G401 (cell line): ENCODE measurements around the gene FSTL4. TPM values are rescaled to one million over a fixed set of nuclear protein-coding genes. Genes with fewer than 3 reads are reported as not detected.
"Not testable (repeated sequence)": the region's sequence is repeated elsewhere in the genome, so short reads cannot be mapped to it uniquely, and the experiment has no call there.

Source experiments
- DNase-seq: peaks from one replicate; pipeline ENCODE4 v3.0.0-alpha.2; 2015; ENCODE audit warnings: low spot score
- in situ Hi-C: cut with HindIII; loops from 2 replicates; pipeline ENCODE4 v1.10.0; 2016; ENCODE audit warnings: low sequenced_read_pairs, mixed read lengths
- total RNA-seq: library from RNA; depleted of rRNA; stranded (reverse); fragments of >200 nt; shearing (Covaris generic); gene quantifications from 2 replicates; pipeline ENCODE4 v1.2.3, GENCODE V29; 2014

FSTL4 gene
- total RNA-seq, 1 experiment from 2014 or later, result not detected

DNA sequence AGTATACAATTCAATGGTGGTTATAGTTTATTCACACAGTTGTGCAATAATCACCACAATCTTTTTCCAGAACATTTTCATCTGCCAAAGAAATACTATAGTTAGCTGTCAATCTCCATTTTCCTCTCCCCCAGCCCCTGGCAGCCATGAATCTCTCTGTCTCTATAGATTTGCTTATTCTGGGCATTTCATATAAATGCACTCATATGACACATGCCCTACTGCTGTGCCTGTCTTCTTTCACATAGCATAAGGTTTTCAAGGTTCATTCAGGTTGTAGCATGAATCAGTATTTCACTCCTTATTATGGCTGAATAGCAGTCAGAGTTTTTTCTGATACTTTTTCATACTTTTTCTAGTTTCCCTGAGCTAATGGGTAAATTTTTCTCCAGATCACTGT is 432.9 kb downstream of the FSTL4 start:
- DNase-seq, result no peak
- in situ Hi-C loops, result no loop called here

DNA sequence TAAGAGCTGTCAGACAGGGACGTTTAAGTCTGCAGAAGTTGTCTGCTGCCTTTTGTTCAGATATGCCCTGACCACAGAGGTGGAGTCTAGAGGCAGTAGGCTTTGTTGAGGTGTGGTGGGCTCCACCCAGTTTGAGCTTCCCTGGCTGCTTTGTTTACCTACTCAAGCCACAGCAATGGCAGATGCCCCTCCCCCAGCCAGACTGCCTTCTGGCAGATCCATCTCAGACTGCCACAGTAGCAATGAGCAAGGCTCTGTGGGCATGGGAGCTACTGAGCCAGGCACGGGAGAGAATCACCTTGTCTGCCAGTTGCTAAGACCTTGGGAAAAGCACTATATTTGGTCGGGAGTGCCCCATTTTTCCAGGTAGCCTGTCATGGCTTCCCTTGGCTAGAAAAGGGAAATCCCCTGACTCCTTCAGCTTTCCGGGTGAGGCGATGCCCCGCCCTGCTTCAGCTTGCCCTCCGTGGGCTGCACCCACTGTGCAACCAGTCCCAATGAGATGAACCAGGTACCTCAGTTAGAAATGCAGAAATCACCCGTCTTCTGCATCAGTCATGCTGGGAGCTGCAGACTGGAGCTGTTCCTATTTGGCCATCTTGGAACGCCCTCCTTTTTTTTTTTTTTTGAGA is 441.5 kb downstream of the FSTL4 start:
- DNase-seq, in situ Hi-C loops: not testable (repeated sequence)

DNA sequence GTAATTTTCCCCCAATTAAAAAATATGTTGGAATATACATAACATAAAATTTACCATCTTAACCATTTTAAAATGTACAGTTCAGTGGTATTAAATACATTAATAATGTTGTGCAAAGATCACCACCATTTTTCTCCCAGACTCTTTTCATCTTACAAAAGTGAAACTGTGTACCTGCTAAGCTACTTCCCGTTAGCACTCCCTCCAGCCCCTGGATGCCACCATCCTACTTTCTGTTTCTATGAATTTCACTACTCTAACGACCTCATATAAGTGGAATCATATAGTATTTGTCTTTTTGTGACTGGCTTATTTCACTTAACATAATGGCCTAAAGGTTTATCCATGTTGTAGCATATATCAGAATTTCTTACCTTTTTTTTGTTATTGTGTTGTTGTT is 447.6 kb downstream of the FSTL4 start:
- DNase-seq, result no peak
- in situ Hi-C loops, result no loop called here

DNA sequence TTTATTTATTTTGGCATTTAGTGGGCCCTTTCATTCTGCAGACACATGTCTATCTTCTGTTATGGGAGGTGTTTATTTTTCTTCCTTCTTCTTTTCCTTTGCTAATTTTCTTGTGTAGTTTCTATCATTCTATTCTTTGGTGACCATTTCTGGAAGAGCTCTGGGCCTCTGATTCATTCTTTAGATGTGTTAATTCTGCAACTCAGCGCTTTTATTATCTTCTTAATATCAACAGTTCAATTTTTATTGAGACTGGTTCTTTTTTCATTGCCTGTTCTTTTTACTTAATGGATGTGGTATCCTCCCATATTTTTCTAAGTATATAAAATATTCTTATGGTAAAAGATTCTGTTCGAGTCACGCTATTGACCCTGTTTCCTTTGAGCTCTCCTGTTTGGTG is 448.5 kb downstream of the FSTL4 start:
- in situ Hi-C loops, result no loop called here
- DNase-seq, result no peak

DNA sequence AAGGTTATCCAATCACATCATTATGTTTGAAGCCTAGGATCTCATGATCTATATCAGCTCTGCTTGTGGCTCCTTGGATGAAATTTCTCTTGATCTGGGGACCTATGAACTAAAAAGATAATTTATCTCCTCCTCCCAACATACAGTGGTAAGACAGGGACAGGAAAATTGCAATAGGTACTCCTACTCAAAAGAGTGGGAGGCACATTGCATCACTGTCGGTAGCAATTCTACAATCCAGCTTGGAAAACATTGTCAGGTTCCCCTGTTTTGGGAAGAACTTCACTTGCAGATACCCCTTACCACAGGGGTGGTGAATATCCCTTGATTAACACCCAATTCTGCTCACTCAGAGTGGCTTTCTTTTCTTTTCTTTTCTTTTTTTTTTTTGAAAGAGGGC is 452.8 kb downstream of the FSTL4 start:
- no peak for DNase-seq
- in situ Hi-C loops, result no loop called here

DNA sequence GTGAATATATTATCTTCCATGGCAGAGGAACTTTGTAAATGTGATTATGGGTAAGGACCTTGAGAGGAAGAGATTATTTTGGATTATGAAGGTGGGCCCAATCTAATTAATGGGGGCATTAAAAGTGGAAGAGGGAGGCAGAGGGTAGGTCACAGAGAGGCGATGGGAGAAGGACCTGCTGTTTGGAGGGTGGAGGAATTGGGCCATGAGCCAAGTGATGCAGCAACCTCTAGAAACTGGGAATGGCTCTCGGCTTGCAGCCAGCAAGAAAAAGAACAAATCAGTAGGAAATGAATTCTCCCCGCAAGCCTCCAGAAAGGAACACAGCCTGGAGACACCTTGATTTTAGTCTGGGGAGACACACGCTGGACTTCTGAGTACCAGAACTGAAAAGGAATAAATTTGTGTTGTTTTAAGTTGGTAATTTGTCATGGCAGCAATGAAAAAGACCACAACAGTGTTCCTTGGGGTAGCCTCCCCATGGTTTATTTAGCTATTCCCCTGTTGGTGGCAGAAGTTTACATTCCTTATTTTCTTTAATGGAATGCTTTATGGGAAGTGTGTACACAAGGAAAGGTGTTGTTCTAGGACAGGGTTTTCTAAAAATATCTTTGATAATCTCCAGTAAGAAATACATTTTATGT is 456.9 kb downstream of the FSTL4 start:
- in situ Hi-C loops, result no loop called here
- DNase-seq, result peak; percentile 1

DNA sequence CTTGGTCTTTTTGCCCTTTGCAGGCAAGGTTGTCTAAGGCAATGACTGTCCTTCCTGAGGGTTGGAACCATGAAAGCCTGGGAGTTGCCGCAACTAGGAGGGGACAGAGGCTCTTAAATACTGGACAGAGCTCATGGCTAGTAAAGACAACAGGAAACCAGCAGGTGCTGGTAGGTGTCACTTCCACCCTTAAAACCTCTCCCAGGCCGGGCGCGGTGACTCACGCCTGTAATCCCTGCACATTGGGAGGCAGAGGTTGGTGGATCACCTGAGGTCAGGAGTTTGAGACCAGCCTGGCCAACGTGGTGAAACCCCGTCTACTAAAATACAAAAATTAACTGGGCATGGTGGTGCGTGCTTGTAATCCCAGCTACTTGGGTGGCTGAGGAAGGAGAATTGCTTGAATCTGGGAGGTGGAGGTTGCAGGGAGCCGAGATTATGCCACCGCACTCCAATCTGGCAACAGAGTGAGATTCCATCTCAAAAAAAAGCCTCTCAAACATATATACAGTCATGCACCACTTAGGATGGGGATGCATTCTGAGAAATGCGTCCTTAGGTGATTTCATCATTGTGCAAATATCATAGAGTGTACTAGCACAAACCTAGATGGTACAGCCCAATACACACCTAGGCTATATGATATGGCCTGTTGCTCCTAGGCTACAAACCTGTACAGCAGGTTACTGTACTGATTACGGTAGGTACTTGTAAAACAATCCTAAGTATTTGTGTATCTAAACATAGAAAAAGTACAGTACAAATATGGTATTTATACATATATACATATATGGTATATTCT is 457.9 kb downstream of the FSTL4 start:
- DNase-seq, result no peak
- in situ Hi-C loops, result no loop called here

DNA sequence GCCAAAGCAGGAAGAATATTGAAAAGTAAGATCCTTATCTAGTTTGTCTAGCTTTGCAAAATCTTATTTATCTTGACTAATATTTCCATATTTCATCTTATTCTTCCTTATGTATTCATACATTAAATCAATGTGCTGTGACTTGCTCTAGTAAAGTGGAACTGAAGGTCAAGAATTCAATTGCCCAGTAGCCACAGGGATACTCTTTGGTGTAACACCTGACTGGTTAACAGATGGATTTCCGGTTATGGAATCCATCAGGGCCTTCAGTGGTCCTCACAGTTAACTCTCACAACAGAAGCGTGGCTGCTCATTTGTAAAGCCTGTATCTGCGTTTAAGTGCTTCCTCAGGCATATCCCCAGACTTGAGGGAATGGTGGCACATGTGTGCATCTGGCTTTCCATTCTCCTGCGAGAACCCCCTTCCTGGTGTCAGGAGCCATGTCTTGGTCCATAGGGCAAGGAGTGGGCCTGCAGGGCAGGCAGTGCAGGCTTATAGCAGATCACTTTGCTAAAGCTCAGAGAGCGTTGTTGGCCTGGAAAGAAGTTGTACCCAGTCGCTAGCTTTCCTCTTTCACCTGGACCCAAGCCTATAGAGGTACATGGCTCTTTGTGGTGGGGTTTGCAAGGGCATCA is 461.3 kb downstream of the FSTL4 start:
- in situ Hi-C loops, result no loop called here
- no peak for DNase-seq

DNA sequence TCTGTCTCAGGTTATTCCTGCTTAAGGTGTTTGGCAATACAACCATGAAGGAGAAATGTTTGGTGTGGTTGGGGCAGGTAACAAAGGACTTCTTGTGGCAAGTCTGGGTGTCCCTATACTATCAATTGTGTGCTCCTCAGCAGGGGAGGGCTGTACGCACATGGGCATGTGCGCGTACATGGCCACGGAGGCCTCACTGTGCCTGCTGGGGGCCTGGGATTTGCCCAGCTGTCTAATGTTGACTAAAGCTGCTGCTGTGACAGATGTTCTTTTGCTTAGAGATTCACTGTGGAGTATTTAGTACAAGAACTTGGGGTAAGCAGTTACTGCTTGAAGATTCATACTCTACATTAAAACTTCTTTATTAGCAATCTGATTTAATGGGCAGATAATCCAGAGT is 463.0 kb downstream of the FSTL4 start:
- DNase-seq, result no peak
- in situ Hi-C loops, result no loop called here

DNA sequence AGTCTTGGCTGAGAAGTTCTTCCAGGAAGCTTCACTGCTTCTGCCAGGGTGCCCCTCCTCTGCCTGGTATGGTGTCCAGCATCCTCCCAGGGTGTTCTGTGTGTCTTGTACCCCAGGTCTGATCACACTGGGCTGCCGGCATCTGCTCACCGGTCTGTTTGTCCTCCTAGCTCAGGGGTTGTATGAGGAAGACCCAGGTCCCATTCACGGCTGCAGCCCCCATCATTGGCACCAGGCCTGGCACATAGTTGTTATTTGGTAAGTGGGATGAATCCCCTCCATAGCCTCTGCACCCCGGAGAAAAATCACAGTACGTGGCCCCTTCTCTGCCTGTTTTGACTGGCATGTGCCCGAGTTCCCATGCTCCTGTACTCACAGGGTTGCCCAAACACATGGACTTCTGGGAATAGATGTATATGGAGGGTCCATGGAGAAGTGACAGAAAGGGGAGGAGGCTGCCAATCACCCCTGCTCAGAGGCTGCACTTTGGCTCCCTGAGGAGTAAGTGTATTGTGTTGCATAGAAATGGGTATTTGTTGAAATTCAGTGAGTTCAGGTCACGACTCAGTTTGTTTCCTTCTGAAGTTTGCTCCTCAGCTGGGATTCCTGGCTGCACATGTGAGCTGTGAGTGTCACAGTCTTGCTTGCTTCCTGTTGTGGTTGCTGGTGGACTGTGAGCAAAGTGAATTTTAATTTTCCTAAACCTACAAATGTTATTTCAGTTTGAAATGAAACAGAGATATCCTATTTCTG is 464.4 kb downstream of the FSTL4 start:
- DNase-seq, result no peak
- in situ Hi-C loops, result no loop called here

DNA sequence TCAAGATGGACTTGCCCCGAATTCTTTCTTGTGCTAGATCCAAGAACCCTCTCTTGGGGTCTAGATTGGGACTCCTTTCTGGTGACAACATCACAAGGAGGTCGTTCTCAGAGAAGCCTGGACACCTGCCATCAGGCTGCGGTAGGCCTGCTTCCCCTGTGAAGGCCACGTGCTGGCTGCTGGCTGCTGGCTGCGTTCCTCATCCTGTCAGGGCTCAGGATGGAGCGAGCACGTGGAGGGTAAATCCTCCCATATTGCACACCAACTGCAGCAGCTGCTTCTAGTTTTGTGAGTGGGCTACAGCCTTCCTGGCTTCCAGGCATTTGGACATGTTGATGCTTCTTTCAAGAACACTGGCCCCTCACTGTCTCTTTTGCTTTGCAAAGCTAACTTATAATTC is 464.9 kb downstream of the FSTL4 start:
- in situ Hi-C loops, result no loop called here
- DNase-seq, result no peak
